GM18519 (cell line): Measurements from ENCODE around the gene ARMC9.
"Not testable (repeated sequence)": the region's sequence is repeated elsewhere in the genome, so short reads cannot be mapped to it uniquely, and the experiment has no call there.

ENCODE experiments used
- ATAC-seq: cut with Tn5 transposase; IDR thresholded peaks from one replicate; pipeline ENCODE4 v1.9.1; 2021; ENCODE audit warnings: mild to moderate bottlenecking, moderate library complexity; ENCODE audit not compliant: unreplicated experiment, low FRiP score

ARMC9 gene

DNA sequence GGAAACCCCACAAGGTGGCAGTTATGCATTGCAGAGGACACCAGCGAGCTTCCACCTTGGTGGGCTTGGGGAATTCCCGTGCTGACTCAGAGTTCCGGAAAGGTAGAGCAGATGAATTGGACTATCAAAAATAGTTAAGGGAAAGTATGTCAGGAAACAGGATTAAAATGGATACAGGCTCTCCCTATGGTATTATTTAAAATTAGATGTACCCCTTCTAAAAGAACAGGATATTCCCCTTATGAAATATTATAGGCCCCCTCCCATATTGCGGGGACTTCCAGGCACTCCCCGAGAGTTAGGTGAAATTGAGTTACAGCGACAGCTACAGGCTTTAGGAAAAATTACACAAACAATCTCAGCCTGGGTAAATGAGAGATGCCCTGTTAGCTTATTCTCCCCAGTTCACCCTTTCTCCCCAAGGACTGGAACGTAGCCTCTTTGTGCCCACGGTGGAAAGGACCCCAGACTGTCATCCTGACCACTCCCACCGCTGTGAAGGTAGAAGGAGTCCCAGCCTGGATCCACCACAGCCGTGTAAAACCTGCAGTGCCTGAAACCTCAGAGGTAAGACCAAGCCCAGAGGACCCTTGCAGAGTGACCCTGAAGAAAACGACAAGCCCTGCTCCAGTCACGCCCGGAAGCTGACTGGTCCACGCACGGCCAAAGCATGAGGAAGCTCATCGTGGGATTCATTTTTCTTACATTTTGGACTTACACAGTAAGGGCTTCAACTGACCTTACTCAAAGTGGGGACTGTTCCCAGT is 207.4 kb downstream of the ARMC9 start:
- ATAC-seq: not testable (repeated sequence)

DNA sequence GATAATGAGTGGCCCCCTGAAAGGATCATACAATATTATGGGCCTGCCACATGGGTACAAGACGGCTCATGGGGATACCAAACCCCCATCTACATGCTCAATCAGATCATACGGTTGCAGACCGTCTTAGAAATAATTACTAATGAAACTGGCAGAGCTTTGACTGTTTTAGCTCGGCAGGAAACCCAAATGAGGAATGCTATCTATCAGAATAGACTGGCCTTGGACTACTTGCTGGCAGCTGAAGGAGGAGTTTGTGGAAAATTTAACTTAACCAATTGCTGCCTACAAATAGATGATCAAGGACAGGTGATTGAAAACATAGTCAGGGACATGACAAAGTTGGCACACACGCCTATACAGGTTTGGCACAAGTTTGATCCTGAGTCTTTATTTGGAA is 209.3 kb downstream of the ARMC9 start:
- ATAC-seq: not testable (repeated sequence)

DNA sequence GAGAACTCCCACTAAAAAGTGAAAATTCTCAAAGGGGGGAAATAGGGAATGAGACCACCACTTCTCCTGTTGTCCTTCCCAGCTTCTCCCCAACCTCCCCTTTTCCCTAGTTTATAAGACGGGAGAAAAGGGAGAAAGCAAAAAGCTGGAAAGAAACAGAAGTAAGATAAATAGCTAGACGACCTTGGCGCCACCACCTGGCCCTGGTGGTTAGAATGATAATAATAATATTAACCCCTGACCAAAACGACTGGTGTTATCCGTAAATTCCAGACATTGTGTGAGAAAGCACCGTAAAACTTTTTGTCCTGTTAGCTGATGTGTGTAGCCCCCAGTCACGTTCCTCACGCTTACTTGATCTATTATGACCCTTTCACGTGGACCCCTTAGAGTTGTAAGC is 209.9 kb downstream of the ARMC9 start:
- not testable (repeated sequence) for ATAC-seq

DNA sequence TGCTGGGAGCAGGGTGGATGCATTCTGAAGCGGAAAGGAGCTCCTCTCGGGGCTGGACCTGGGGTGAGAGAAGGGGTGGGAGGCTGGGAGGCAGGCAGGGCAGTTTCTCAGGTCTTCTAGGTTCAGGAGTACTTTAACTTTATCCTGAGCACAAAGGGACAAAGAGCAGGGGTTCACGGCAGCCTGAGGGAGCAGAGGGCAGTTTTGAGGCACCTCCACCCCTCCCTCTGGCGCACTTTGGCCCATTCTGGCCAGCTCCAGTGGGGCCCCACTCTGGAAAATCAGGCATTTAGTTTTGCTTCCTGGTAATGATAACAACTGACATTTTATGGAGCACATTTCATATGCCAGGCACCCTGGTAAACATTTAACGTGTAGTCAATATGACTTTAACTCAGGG is 211.3 kb downstream of the ARMC9 start:
- no peak for ATAC-seq

DNA sequence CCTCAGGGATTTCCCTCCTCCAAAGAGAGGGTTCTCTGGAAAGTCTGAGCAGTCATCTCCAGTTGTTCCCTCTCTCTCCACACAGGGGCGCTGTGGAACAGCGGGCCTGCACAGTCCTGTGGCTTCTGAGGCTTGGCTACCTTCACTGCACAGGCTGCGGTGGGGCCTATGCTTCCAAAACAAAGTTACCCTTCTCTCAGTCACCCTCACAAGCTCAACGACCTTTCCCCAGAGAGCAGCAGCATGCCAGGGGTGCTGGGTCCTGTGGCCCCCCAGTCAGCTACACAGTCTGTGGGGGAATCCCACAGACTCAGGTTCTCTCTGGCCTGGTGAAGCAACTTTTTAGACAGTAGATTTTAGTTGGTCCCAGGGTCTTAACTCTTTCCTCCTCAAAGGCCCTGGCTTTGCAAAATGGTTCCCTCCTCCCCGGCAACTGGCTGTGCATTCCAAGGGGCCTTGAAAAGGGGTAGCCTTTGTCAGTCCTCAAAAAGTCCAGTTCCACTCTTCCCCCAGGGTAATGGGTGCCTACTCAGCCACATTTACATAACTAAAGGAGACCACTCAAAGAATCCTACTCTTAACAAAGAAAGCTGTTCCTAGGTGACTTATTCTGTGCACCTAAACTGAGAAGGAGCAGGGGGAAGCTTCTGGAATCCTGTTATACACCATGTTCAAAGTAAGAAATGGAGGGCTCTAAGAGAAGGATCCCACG is 212.0 kb downstream of the ARMC9 start:
- no peak for ATAC-seq

DNA sequence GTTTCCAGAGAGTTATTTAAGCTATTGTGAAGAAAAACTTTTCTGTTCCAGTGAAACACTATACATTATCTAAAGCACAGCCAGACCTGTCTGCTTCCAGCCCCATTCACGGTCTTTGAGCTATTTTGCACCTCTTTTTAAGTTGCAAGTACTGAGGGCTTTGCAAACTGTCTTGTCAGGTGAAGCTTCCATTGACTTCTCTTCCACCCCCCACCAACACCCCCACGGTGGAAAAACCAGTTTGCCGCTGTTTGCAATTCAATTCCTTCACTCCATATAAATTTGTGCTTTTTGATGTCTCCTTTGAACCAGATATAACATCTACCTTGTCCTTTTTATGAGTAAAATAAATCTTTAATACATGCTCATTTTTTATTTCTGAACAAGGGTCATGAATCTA is 212.8 kb downstream of the ARMC9 start:
- no peak for ATAC-seq

DNA sequence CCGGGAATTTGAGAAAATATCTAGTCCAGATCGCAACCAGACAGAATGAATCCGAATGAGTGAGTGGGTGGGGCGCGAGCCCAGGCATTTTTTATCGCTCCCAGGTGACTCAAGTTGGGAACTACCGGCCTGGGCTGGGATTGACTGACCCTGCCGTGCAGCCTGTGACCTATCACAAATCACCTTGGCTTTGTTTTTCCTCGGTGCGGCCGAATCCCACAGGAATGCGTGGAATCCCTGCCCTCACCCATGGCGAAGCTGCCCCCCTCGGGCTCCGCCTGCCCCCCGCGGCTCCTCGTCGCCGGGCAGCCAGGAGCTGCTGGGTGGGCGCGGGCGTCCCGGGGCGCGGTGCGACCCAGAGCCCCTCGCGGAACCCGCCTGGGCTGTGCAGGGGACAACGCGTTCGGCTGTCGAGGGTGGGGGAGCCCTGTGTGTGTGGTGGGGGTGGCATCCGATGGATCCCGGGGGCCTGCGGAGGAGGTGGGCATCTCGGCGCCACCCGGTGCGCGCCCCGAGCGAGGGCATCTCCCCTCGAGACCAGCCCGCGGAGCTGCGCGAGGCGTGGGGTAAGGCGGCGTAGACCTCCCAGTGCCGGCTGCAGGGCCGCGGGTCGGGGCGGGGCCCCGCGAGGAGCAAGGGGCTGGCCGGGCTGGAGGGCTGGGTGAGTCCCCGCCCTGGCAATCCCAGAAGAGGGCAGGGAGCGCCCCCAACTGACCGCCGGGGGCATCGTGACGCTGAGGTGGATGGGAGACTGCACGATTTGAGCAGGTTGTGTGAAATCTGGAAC is 213.6 kb downstream of the ARMC9 start:
- ATAC-seq: peak; percentile 85

DNA sequence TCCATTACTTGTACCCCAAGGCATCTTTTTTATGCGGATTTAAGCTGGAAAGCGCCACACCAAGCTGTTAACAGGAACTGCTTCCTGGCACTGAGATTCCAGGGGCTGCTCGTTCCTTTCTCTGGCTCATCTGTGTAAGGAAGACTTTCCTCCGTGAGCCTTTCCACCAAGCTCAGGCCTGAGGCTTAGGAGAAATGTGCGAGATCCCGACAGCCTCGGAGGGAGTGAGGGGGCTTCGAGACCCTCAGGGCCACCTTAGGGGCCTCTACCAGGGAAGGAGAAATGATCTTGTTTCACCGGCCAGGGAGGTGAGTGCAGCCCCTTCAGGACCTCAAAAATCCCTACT is 214.2 kb downstream of the ARMC9 start:
- ATAC-seq: no peak

DNA sequence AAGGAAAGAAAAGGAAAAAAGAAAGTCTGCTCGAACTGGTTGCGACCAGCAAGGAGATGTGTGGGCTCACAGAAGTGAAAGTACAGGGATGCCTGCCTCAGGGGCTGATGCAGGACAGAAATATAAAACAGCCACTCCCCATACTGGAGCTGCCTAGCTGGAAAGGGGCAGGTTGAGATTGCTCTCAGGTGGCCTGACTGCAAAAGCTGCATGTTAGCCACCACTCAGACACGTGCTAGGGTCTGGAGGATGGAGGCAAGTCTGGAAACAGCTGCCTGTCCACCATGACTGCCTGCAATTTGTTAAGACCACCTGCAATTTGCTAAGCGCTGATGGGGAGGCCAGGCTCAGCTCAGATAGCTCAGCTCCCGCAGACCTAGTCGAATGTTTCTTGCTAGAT is 215.0 kb downstream of the ARMC9 start:
- ATAC-seq: no peak

DNA sequence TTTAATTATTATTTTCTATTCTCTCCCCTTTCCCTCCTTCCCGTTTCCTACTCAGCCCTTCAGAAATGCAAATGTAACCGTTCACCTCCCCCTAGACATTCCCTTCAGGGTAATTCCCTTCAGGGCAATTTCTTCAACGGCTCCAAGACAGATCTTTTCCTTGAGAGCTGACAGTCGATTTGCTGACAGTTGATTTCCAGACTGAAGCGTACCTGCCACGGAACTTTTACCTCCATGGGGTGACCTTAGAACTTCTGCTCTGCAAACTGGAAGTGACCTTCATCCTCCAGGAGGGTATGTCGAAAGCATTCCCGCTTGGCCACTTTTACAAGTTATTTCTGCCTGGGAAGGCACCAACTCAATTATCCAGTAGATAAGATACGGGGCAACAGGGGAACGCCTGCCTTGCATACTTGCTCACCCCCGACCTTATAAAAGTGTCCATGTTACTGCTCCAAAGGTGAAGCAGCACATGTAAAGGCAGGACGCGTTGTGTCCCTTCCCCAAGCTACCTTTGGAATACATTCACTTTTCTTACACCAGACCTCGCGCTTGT is 215.6 kb downstream of the ARMC9 start:
- ATAC-seq: no peak

DNA sequence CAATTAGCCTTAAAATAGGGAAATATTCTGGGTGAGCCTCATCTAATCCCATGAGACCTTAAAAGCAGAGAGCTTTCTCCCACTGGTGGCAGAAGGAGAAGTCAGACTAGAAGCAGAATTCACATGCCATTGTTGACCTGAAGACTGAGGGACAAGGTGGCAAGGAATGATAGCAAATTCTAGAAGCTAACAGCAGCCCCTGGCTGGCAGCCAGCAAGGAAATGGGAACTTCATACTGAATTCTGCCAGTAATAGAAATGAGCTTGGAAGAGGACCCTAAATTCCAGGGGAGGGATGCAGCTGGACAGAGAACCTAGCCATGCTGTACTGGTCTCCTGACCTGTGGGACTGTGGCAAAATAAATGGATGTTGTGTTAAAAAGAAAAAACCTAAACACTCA is 216.6 kb downstream of the ARMC9 start:
- ATAC-seq: no peak

DNA sequence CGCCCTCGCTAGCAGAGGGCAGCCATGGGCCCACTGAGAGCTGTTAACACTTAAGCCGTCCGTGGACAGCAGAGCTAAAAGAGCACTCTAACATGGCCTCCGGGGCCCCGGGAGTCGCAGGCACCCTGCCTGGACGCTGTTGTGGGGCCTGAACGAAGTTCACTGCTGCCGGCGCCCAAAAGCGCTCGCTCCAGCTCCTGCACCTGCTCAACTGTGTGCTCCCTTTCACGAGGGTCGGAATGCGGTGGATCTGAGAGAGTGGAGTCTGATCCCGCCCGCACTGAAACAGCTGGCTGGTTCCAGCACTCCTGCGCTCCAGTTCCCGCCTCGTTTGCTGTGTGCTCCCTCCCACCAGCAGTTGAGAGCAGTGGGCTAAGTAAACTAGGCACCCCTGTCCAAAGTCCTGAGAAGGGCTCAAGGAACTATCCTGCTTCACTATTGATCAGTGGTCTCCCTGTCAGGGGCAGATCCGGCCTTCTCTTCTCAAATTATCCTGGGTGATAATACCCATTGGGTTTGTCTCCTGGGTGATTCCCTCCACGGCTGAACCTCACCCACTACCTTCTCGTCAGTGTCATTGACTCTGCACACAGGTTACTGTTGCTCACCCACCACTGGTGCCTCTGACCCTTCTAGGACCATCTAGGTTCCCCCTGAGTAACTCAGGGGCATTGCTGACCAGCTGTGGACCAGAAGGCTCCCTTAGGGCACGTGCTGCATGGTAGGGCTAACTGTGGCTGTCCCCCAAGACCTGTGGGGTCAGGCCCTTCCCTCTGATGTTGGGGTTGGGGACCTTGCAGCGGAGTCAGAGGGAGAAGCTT is 220.6 kb downstream of the ARMC9 start:
- no peak for ATAC-seq

DNA sequence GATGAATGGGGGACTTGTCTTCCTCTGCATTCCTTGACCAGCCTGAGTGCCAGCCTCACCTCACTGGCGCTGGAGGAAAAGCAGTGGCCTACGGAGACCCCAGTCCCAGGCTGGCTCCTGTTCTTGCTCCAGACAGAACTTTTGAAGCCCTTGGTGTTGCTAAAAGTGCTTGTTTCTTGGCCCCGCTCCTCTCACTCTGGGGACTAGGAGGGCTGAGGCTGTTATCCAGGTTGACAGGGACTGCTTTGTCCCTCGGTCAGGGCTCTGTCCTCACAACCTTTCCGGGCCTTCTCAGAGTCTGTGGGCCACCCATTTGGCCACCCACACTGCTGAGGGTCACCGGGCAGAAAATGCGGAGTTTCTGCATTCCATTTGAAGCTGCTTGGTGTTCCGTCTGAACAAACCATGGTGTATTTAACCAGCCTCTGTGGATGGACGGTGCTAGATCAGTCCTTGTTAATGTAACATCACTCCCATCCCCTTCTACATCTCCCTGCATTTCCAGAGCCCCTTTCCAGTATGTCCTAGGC is 222.7 kb downstream of the ARMC9 start:
- no peak for ATAC-seq

DNA sequence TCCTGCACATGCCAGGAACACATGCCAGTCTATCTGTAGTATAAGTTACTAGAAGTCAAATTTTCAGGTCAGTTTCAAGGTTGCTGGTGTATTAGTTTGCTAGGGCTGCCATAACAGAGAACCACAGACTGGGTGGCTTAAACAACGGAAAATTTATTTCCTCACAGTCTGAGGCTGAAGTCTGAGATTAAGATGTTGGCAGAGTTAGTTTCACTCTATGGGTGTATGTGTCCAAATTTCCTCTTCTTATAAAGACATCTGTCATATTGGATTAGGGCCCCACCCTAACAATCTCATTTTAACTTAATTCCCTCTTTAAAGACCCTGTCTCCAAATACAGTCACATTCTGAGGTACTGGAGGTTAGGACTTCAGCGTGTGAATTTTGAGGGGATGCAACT is 223.6 kb downstream of the ARMC9 start:
- no peak for ATAC-seq

DNA sequence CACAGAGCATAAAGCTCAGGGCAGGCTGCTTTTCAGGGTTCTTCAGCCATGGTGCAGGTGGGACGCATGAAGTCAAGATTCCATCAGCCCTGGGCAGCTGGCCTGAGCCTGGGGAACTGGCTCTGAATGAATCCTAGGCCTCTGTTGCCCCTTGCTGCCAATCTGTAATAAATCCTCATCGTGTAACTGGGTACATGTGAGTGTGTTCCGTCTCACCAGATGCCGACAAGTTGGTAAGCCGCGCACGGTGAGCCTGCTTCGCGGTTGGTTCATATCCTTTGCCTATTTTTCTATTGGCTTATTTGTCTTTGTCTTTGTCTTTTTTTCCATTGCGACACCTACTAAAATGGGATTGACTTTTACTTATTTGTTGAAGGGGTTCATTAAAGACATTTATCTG is 224.7 kb downstream of the ARMC9 start:
- no peak for ATAC-seq
